Forelimb muscle (tissue), 1 donor: Measurements from ENCODE around the gene ZNF804A. TPM values are rescaled to one million over a fixed set of nuclear protein-coding genes. Genes with fewer than 3 reads are reported as not detected.

Source experiments
- DNase-seq: peaks from one replicate; pipeline ENCODE4 v3.0.0-alpha.2; 2013; ENCODE audit warnings: low read depth
- polyA plus RNA-seq: library from polyadenylated mRNA; unstranded; fragments of 120-200 nt; gene quantifications from one replicate; pipeline ENCODE4 v1.2.1, GENCODE V29; 2013; ENCODE audit not compliant: insufficient read length

ZNF804A gene
- polyA plus RNA-seq, 1 donor = 0.13 TPM

DNA sequence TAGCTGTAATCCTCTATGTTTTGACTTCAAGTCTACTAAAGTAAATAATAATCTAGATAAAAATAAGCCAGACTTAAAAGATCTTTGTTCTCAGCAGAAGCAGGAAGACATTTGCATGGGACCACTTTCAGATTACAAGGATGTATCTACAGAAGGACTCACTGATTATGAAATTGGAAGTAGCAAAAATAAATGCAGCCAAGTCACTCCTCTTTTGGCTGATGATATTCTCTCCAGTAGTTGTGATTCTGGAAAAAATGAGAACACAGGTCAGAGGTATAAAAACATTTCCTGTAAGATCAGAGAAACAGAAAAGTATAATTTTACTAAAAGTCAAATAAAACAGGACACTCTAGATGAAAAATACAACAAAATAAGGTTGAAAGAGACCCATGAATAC lies 338.4 kb downstream of the ZNF804A start:
- no peak for DNase-seq

DNA sequence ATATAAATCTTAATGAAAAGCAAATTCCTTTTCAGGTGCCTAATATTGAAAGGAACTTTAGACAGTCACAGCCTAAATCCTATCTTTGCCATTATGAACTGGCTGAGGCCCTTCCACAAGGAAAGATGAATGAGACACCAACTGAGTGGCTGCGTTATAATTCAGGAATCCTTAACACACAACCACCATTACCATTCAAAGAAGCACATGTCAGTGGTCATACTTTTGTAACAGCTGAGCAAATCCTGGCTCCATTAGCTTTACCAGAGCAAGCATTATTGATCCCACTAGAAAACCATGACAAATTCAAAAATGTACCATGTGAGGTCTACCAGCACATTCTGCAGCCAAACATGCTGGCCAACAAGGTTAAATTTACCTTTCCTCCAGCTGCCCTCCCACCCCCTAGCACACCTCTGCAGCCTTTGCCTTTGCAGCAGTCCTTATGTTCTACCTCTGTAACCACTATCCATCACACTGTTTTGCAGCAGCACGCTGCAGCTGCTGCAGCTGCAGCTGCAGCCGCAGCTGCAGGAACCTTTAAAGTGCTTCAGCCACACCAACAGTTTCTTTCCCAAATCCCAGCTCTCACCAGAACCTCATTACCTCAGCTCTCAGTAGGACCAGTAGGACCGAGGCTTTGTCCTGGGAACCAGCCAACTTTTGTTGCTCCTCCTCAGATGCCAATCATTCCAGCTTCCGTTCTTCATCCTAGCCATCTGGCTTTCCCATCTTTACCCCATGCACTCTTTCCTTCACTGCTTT lies 340.1 kb downstream of the ZNF804A start:
- no peak for DNase-seq

DNA sequence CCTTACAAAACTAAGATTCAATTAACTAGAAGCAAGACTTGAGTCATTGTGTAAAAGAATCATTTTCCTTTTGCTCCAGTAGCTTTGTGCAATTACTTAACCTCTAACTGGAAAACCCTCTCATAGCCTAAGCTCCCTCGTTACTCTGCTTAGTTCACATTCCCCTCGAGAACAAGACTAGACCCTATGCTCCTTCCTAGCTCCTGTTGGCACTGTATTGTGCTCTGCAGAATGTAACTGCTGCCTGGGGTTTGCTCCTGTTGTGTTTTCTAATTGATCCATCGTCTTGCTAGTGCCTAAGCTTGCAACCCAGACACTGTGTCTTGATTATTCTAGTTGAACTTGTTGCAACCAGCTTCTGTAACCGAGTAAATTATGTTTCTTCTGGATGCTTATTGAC lies 347.0 kb downstream of the ZNF804A start:
- no peak for DNase-seq

DNA sequence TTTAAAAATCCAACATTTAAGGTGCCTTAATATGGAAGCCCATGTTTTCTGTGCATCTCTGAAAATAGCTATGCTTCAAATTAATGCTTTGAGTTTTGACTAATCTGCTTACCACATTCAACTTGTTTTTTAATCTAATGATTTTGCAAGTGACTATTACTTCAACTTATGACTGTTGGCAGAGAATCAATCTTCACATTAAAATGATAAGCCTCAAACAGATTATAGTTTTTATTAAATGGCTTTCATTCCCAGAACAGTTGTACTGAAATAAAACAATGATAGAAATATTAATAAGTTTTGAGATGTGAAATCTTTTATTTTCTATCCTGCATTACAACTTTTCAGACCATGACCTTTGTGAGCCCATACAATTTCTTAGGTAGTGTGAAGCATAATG lies 347.5 kb downstream of the ZNF804A start:
- no peak for DNase-seq

GRCh38 chr2:184956856-184957255 lies 358.5 kb downstream of the ZNF804A start:
- DNase-seq = no peak

DNA sequence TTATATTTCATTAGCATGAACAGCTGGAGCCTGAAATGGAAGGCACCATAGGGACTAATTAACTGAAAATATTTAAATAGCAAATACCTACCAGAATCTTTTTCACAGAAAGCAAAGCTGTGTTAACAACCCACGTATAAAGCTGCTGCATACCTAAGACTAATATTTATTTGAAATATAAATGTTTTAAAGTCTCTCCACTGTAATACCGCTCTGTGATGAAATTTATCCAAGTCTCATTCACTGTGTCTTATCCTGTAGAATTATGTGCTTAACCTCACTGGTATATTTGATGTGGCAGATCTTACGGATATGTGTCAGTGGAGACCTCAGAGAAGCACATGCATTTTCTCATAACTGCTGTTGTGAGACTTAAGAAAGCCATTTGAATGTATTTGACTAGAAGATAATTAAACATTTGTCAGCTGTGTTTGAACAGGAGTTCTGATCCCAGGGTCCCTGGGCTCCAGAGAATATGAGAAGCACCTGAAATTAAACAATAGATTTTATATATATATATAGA lies 373.3 kb downstream of the ZNF804A start:
- no peak for DNase-seq
